KMS-11 (cell line): ENCODE measurements around the gene SPTB.

Experiments
- H2AFZ ChIP-seq: fragments of 200-600 bp; sonication (generic); 2 replicates; pipeline ENCODE4 v1.6.1; 2016; ENCODE audit warnings: antibody characterized with exemption, mixed run types, low read depth
- H3K27ac ChIP-seq: fragments of 200-600 bp; sonication (generic); 2 replicates; pipeline ENCODE4 v1.6.1; 2016; ENCODE audit warnings: mild to moderate bottlenecking, mixed run types
- H3K27me3 ChIP-seq: fragments of 200-600 bp; sonication (generic); 2 replicates; pipeline ENCODE4 v1.6.1; 2017; ENCODE audit warnings: mild to moderate bottlenecking, low read depth, mixed run types, moderate library complexity; ENCODE audit not compliant: insufficient read depth
- H3K36me3 ChIP-seq: fragments of 200-600 bp; sonication (generic); 2 replicates; pipeline ENCODE4 v1.6.1; 2017; ENCODE audit warnings: mild to moderate bottlenecking, mixed run types; ENCODE audit not compliant: insufficient read depth
- H3K4me1 ChIP-seq: fragments of 200-600 bp; sonication (generic); 2 replicates; pipeline ENCODE4 v1.6.1; 2016; ENCODE audit warnings: mild to moderate bottlenecking, low read depth, mixed run types; ENCODE audit not compliant: poor library complexity, severe bottlenecking
- H3K4me2 ChIP-seq: fragments of 200-600 bp; sonication (generic); 2 replicates; pipeline ENCODE4 v1.7.0; 2016; ENCODE audit warnings: mild to moderate bottlenecking, mixed run types
- H3K4me3 ChIP-seq: fragments of 200-600 bp; sonication (generic); IDR thresholded peaks from 2 replicates; pipeline ENCODE4 v1.6.1; 2017; ENCODE audit warnings: low read depth, low read length, mixed read lengths; ENCODE audit not compliant: insufficient read depth
- H3K79me2 ChIP-seq: fragments of 200-600 bp; sonication (generic); 2 replicates; pipeline ENCODE4 v1.6.1; 2016; ENCODE audit warnings: low read depth, mixed run types; ENCODE audit not compliant: insufficient read depth
- H3K9ac ChIP-seq: fragments of 200-600 bp; sonication (generic); 2 replicates; pipeline ENCODE4 v1.6.1; 2016; ENCODE audit warnings: mild to moderate bottlenecking, mixed run types
- H4K20me1 ChIP-seq: fragments of 200-600 bp; sonication (generic); 2 replicates; pipeline ENCODE4 v1.6.1; 2016; ENCODE audit warnings: mild to moderate bottlenecking, mixed run types; ENCODE audit not compliant: insufficient read depth
- TF ChIP-seq, protein P1 (sequence below): fragments of 200-600 bp; sonication (generic); conservative IDR thresholded peaks from 2 replicates; pipeline ENCODE4 v1.6.1; 2017; ENCODE audit warnings: low read depth, mild to moderate bottlenecking, antibody characterized with exemption, low read length, moderate library complexity, mixed read lengths

Gene SPTB

DNA sequence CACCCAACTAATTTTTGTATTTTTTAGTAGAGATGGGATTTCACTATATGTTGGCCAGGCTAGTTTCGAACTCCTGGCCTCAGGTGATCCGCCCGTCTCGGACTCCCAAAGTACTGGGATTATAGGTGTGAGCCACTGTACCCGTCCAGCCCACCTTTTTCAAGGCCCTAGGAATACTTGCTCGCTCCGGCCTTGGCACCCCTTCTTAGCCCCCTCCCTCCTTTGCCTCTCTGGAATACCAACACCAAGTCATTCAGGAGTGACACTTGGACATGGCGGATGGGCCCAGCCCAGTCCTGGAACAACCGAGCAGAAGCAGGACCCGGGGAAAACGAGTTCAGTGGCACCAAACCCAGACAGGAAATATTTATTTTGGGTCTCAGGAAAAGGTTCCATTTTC, 146.4 kb downstream of the SPTB start:
- Histone ChIP-seq H3K36me3 (no peaks in the 10 kb centered on the region), H3K4me2 (no peak overlapping the region)
- TF ChIP-seq, protein P1, sequence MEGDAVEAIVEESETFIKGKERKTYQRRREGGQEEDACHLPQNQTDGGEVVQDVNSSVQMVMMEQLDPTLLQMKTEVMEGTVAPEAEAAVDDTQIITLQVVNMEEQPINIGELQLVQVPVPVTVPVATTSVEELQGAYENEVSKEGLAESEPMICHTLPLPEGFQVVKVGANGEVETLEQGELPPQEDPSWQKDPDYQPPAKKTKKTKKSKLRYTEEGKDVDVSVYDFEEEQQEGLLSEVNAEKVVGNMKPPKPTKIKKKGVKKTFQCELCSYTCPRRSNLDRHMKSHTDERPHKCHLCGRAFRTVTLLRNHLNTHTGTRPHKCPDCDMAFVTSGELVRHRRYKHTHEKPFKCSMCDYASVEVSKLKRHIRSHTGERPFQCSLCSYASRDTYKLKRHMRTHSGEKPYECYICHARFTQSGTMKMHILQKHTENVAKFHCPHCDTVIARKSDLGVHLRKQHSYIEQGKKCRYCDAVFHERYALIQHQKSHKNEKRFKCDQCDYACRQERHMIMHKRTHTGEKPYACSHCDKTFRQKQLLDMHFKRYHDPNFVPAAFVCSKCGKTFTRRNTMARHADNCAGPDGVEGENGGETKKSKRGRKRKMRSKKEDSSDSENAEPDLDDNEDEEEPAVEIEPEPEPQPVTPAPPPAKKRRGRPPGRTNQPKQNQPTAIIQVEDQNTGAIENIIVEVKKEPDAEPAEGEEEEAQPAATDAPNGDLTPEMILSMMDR = no peak

DNA sequence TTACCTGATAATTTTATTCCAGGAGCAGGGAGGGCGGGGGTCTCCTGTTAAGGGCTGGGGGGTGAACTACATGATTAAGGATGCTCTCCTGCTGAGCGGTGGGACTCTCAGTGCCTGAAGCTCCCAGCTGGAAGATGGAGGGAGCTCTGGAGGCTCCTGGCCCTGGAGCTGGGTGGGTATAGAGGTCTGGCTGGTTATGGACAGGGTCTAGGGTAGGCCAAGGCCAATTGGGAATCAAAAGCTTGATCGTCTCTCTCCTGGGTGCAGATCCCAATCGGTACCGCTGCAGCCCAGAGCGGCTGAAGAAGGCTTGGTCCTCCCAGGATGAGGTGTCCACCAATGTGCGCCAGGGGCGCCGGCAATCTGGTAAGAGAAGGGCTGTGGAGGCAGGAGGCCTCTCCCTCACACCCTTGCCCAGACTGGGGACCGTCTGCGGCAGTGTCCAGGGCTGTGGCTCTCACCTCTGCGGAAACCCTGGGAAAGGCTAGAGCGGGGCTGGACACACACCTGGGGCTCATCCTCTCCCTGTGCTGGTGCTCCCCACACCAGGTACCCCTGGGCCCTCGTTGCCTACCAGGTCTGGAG, 147.1 kb downstream of the SPTB start:
- H3K27ac ChIP-seq = no peak overlapping the region
- no peaks in the 10 kb centered on the region for H3K79me2 ChIP-seq
- no peaks in the 10 kb centered on the region for H3K36me3 ChIP-seq
- H3K9ac ChIP-seq = no peak overlapping the region
- no peaks in the 10 kb centered on the region for H4K20me1 ChIP-seq
- no peak overlapping the region for H3K4me3 ChIP-seq
- TF ChIP-seq, protein P1 = no peak
- H2AFZ ChIP-seq = no peak overlapping the region
- no peaks in the 10 kb centered on the region for H3K27me3 ChIP-seq
- H3K4me1 ChIP-seq = no peaks in the 10 kb centered on the region
- no peak overlapping the region for H3K4me2 ChIP-seq

More for the DNA sequence above, 146.4 kb downstream of the SPTB start:
- Histone ChIP-seq H3K4me1 (no peaks in the 10 kb centered on the region), H3K79me2 (no peaks in the 10 kb centered on the region), H3K27ac (no peak overlapping the region), H4K20me1 (no peaks in the 10 kb centered on the region), H3K4me3 (no peak overlapping the region), H2AFZ (no peak overlapping the region), H3K27me3 (no peaks in the 10 kb centered on the region), H3K9ac (no peak overlapping the region)

GRCh38 chr14:64732066-64732465, 147.6 kb downstream of the SPTB start:
- H3K4me2 ChIP-seq = no peak overlapping the region
- no peak overlapping the region for H3K27ac ChIP-seq
- no peak overlapping the region for H3K4me3 ChIP-seq
- TF ChIP-seq, protein P1 = no peak
- no peak overlapping the region for H2AFZ ChIP-seq
- no peaks in the 10 kb centered on the region for H3K79me2 ChIP-seq
- no peaks in the 10 kb centered on the region for H3K27me3 ChIP-seq
- H3K9ac ChIP-seq = no peak overlapping the region
- H3K4me1 ChIP-seq = peaks cover 5% of the 10 kb centered on the region
- no peaks in the 10 kb centered on the region for H3K36me3 ChIP-seq
- H4K20me1 ChIP-seq = no peaks in the 10 kb centered on the region

- TF ChIP-seq, protein P1 = no peak
These were observed 148.5 kb downstream of the SPTB start for GRCh38 chr14:64731141-64731581.

More at GRCh38 chr14:64731141-64731581, 148.5 kb downstream of the SPTB start:
- Histone ChIP-seq H3K4me3 (no peak overlapping the region), H3K27me3 (no peaks in the 10 kb centered on the region), H3K4me1 (peaks cover 14% of the 10 kb centered on the region), H3K9ac (no peak overlapping the region), H3K4me2 (no peak overlapping the region), H3K36me3 (no peaks in the 10 kb centered on the region), H3K79me2 (no peaks in the 10 kb centered on the region), H2AFZ (no peak overlapping the region), H3K27ac (no peak overlapping the region), H4K20me1 (no peaks in the 10 kb centered on the region)
